MM.1S (cell line): Measurements from ENCODE around the gene G3BP1.

Source experiments
- DNase-seq: peaks from one replicate; pipeline ENCODE4 v3.0.0-alpha.2; 2015
- H2AFZ ChIP-seq: fragments of 300-600 bp; sonication (generic); 2 replicates; pipeline ENCODE4 v1.6.0; 2016; ENCODE audit warnings: antibody characterized with exemption, low read length
- H3F3A ChIP-seq: fragments of 300-600 bp; sonication (generic); 2 replicates; pipeline ENCODE4 v1.6.1; 2016; ENCODE audit warnings: mild to moderate bottlenecking, antibody characterized with exemption, low read length, moderate library complexity, mixed read lengths; ENCODE audit not compliant: insufficient read depth
- H3K27ac ChIP-seq: fragments of 300-600 bp; sonication (generic); 2 replicates; pipeline ENCODE4 v1.5.1; 2016; ENCODE audit warnings: mild to moderate bottlenecking, low read length
- H3K27me3 ChIP-seq: fragments of 300-600 bp; sonication (generic); replicated peaks from 2 replicates; pipeline ENCODE4 v1.6.0; 2016; ENCODE audit warnings: low read length; ENCODE audit not compliant: insufficient read depth
- H3K36me3 ChIP-seq: fragments of 300-600 bp; sonication (generic); replicated peaks from 2 replicates; pipeline ENCODE4 v1.6.1; 2016; ENCODE audit warnings: mild to moderate bottlenecking, low read length, mixed read lengths; ENCODE audit not compliant: insufficient read depth
- H3K4me1 ChIP-seq: fragments of 300-600 bp; sonication (generic); 2 replicates; pipeline ENCODE4 v1.6.1; 2016; ENCODE audit warnings: low read length, mixed read lengths
- H3K4me2 ChIP-seq: fragments of 300-600 bp; sonication (generic); 2 replicates; pipeline ENCODE4 v1.6.0; 2016; ENCODE audit warnings: low read depth, low read length
- H3K4me3 ChIP-seq: fragments of 300-600 bp; sonication (generic); 2 replicates; pipeline ENCODE4 v1.5.1; 2016; ENCODE audit warnings: low read length, mixed read lengths
- H3K79me2 ChIP-seq: fragments of 300-600 bp; sonication (generic); 2 replicates; pipeline ENCODE4 v1.6.1; 2016; ENCODE audit warnings: mixed run types, low read length, mixed read lengths
- H3K9ac ChIP-seq: fragments of 300-600 bp; sonication (generic); 2 replicates; pipeline ENCODE4 v1.6.1; 2016; ENCODE audit warnings: low read length, mixed read lengths
- H3K9me2 ChIP-seq: fragments of 300-600 bp; sonication (generic); replicated peaks from 2 replicates; pipeline ENCODE4 v1.6.1; 2016; ENCODE audit warnings: mild to moderate bottlenecking, low read length, mixed read lengths; ENCODE audit not compliant: insufficient read depth
- H3K9me3 ChIP-seq: fragments of 300-600 bp; sonication (generic); replicated peaks from 2 replicates; pipeline ENCODE4 v1.6.1; 2016; ENCODE audit warnings: mild to moderate bottlenecking, low read length, mixed read lengths; ENCODE audit not compliant: insufficient read depth
- H4K20me1 ChIP-seq: fragments of 300-600 bp; sonication (generic); 2 replicates; pipeline ENCODE4 v1.6.1; 2016; ENCODE audit warnings: mild to moderate bottlenecking, low read length, moderate library complexity, mixed read lengths; ENCODE audit not compliant: insufficient read depth
- CTCF ChIP-seq: fragments of 300-600 bp; sonication (generic); IDR thresholded peaks from 2 replicates; pipeline ENCODE4 v1.5.1; 2016; ENCODE audit warnings: antibody characterized with exemption, low read length, mixed read lengths
- EZH2 ChIP-seq: fragments of 300-600 bp; sonication (generic); optimal IDR thresholded peaks from 2 replicates; pipeline ENCODE3; 2017; ENCODE audit warnings: low read depth, mild to moderate bottlenecking, antibody characterized with exemption, low read length, mixed read lengths
- EZH2phosphoT487 ChIP-seq: fragments of 300-600 bp; sonication (generic); IDR thresholded peaks from 2 replicates; pipeline ENCODE4 v1.6.1; 2018; ENCODE audit warnings: antibody characterized with exemption, low read length

G3BP1 gene

GRCh38 chr5:151740958-151741373 is 30.8 kb upstream of the G3BP1 start:
- Histone ChIP-seq H4K20me1 (no peaks in the 10 kb centered on the region), H3K4me3 (no peak overlapping the region), H3F3A (peaks cover 10% of the 10 kb centered on the region), H2AFZ (no peak overlapping the region), H3K36me3 (peaks cover 16% of the 10 kb centered on the region; the same call in 1 of the 2 replicates), H3K4me2 (no peak overlapping the region), H3K9me3 (no peaks in the 10 kb centered on the region), H3K79me2 (peaks cover 64% of the 10 kb centered on the region), H3K9me2 (no peaks in the 10 kb centered on the region), H3K4me1 (peaks cover 4% of the 10 kb centered on the region; the same call in 1 of the 2 replicates), H3K27me3 (no peaks in the 10 kb centered on the region), H3K27ac (no peak overlapping the region), H3K9ac (no peak overlapping the region)
- TF ChIP-seq CTCF (no peak), EZH2 (no peak), EZH2phosphoT487 (no peak)
- DNase-seq, result no peak

- no peak for DNase-seq
- H3K79me2 ChIP-seq, result peaks cover 72% of the 10 kb centered on the region
- H3K4me2 ChIP-seq, result no peak overlapping the region
- peaks cover 10% of the 10 kb centered on the region for H3F3A ChIP-seq
- no peak overlapping the region for H3K27ac ChIP-seq
- H3K9ac ChIP-seq, result no peak overlapping the region
- no peaks in the 10 kb centered on the region for H3K27me3 ChIP-seq
- H3K9me3 ChIP-seq, result no peaks in the 10 kb centered on the region
- H2AFZ ChIP-seq, result no peak overlapping the region
- no peaks in the 10 kb centered on the region for H4K20me1 ChIP-seq
- no peak for TF ChIP-seq EZH2
- no peak for TF ChIP-seq EZH2phosphoT487
- no peak for TF ChIP-seq CTCF
- peaks cover 4% of the 10 kb centered on the region; the same call in 1 of the 2 replicates for H3K4me1 ChIP-seq
- H3K36me3 ChIP-seq, result peaks cover 16% of the 10 kb centered on the region; the same call in 1 of the 2 replicates
- H3K4me3 ChIP-seq, result no peak overlapping the region
- H3K9me2 ChIP-seq, result no peaks in the 10 kb centered on the region
Observed at GRCh38 chr5:151741678-151742423, 29.9 kb upstream of the G3BP1 start.

GRCh38 chr5:151742870-151743294 is 28.9 kb upstream of the G3BP1 start:
- H3K9ac ChIP-seq, result no peak overlapping the region
- no peaks in the 10 kb centered on the region for H3K27me3 ChIP-seq
- H3K9me2 ChIP-seq, result no peaks in the 10 kb centered on the region
- TF ChIP-seq CTCF (peak; percentile 52), EZH2 (no peak), EZH2phosphoT487 (no peak)
- H3K9me3 ChIP-seq, result no peaks in the 10 kb centered on the region
- no peak overlapping the region for H3K4me3 ChIP-seq
- H3K4me2 ChIP-seq, result no peak overlapping the region
- peaks cover 6% of the 10 kb centered on the region; the same call in 1 of the 2 replicates for H3K4me1 ChIP-seq
- H3K79me2 ChIP-seq, result peaks cover 78% of the 10 kb centered on the region
- H3F3A ChIP-seq, result peaks cover 10% of the 10 kb centered on the region
- no peak overlapping the region for H3K27ac ChIP-seq
- H4K20me1 ChIP-seq, result no peaks in the 10 kb centered on the region
- H2AFZ ChIP-seq, result no peak overlapping the region
- no peak for DNase-seq
- H3K36me3 ChIP-seq, result peaks cover 16% of the 10 kb centered on the region; the same call in 1 of the 2 replicates
